DMS153 treated with DMSO at 0.1 percent for 48 hours (cell line): ENCODE results near the gene USP17L19.
"Not testable (repeated sequence)": the region's sequence is repeated elsewhere in the genome, so short reads cannot be mapped to it uniquely, and the experiment has no call there.

ENCODE experiments used
- DNase-seq: peaks from one replicate; lab custom pipeline; 2025; ENCODE audit not compliant: unreplicated experiment; lab: John Stamatoyannopoulos, UW

Gene USP17L19

GRCh38 chr4:9253078-9253477 lies at the start of gene USP17L19:
Gene USP17L19, plus strand, starts transcription at chr4:9253378. Its CDS starts 0 bp downstream, at chr4:9253378.
- not testable (repeated sequence) for DNase-seq

GRCh38 chr4:9210357-9210756 lies 42.8 kb upstream of the USP17L19 start, which contains the start of gene USP17L10:
Gene USP17L10, plus strand, starts transcription at chr4:9210657. Its CDS starts 0 bp downstream, at chr4:9210657.
- DNase-seq, result not testable (repeated sequence)

GRCh38 chr4:9214701-9215100 lies 38.5 kb upstream of the USP17L19 start:
- DNase-seq, result not testable (repeated sequence)

- DNase-seq, result not testable (repeated sequence)
Measured at GRCh38 chr4:9215105-9215504, 38.1 kb upstream of the USP17L19 start, which contains the start of gene USP17L11. Gene USP17L11, plus strand, starts transcription at chr4:9215405. Its CDS starts 0 bp downstream, at chr4:9215405.

- not testable (repeated sequence) for DNase-seq
Measured at GRCh38 chr4:9219852-9220251, 33.3 kb upstream of the USP17L19 start, which contains the start of gene USP17L12. Gene USP17L12, plus strand, starts transcription at chr4:9220152. Its CDS starts 0 bp downstream, at chr4:9220152.

GRCh38 chr4:9224596-9224995 lies 28.6 kb upstream of the USP17L19 start, which contains the start of gene USP17L13:
Gene USP17L13, plus strand, starts transcription at chr4:9224896. Its CDS starts 0 bp downstream, at chr4:9224896.
- not testable (repeated sequence) for DNase-seq

- DNase-seq, result not testable (repeated sequence)
Measured at GRCh38 chr4:9230249-9230648, 22.9 kb upstream of the USP17L19 start.

- not testable (repeated sequence) for DNase-seq
Measured at GRCh38 chr4:9234085-9234484, 19.1 kb upstream of the USP17L19 start, which contains the start of gene USP17L15. Gene USP17L15, plus strand, starts transcription at chr4:9234385. Its CDS starts 0 bp downstream, at chr4:9234385.

GRCh38 chr4:9238461-9238860 lies 14.7 kb upstream of the USP17L19 start:
- DNase-seq, result not testable (repeated sequence)

GRCh38 chr4:9243579-9243978 lies 9.6 kb upstream of the USP17L19 start, which contains the start of gene USP17L17:
Gene USP17L17, plus strand, starts transcription at chr4:9243879. Its CDS starts 0 bp downstream, at chr4:9243879.
- DNase-seq, result not testable (repeated sequence)

- DNase-seq, result not testable (repeated sequence)
Measured at GRCh38 chr4:9247953-9248680, 5.1 kb upstream of the USP17L19 start, which contains the start of gene USP17L18. Gene USP17L18, plus strand, starts transcription at chr4:9248630. Its CDS starts 0 bp downstream, at chr4:9248630.

GRCh38 chr4:9257824-9258223 lies 4.6 kb downstream of the USP17L19 start, which contains the start of gene USP17L20:
Gene USP17L20, plus strand, starts transcription at chr4:9258124. Its CDS starts 0 bp downstream, at chr4:9258124.
- DNase-seq, result not testable (repeated sequence)

GRCh38 chr4:9262572-9262971 lies 9.4 kb downstream of the USP17L19 start, which contains the start of gene USP17L21:
Gene USP17L21, plus strand, starts transcription at chr4:9262872. Its CDS starts 0 bp downstream, at chr4:9262872.
- DNase-seq, result not testable (repeated sequence)

GRCh38 chr4:9267319-9267718 lies 14.1 kb downstream of the USP17L19 start, which contains the start of gene USP17L22:
Gene USP17L22, plus strand, starts transcription at chr4:9267619. Its CDS starts 0 bp downstream, at chr4:9267619.
- not testable (repeated sequence) for DNase-seq

- not testable (repeated sequence) for DNase-seq
Measured at GRCh38 chr4:9271719-9272118, 18.5 kb downstream of the USP17L19 start.
